NOMO-1 treated with DMSO at 0.1 percent for 48 hours (cell line): ENCODE data around the gene GPR137B.

Experiments used
- DNase-seq: peaks from one replicate; lab custom pipeline; 2025; ENCODE audit not compliant: unreplicated experiment; lab: John Stamatoyannopoulos, UW

GPR137B gene

DNA sequence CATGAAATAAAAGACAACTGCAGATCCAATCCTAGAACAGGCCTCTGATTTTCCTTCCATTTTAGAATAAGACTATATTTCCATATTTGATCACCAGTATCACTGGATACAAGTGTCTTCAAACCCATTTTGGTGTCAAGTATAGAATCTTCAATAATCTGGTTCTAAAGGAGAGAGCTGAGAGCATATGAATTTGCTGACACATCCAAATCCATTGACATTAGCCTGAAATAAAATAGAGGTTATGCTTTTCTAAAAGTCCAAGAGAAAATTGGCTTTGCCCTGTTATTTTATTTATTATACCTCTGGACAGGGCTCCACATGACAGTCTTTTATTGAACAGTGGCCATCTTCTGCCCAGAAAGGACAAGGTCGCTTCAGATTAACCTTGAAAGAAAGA, 110.8 kb downstream of the GPR137B start:
- no peak for DNase-seq

DNA sequence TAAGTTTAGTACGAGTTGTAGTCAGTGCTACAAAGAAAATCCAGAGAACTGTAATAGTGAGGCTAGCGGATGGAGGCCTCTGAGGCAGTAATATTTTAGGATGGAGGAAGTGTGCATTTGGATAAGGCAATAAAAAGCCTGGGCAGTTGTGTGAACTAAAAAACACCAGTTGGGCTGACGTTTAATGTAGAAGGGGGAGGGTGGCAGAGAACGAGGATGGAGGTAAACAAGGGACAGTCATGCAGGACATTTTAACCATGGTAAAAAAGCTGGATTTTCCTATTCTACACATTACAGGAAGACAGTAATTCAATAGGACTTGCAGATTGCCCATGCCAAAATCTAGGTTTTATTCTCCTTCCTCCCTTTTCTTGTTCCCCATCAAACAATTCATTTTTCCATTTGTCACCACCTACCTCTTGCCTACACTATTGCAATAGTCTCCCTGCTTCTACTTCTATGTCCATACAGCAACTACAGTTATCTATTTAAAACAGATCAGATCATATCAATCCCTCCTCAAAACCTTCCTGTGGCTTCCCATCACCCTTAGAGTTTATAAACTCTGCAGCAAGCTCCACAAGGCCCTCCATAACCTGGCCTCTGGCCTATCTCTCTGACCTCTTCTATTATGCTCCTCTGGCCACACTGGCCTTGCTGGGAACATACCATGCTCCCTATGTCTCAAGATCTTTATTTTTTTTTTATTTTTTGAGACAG, 111.7 kb downstream of the GPR137B start:
- peak; percentile 7 for DNase-seq

DNA sequence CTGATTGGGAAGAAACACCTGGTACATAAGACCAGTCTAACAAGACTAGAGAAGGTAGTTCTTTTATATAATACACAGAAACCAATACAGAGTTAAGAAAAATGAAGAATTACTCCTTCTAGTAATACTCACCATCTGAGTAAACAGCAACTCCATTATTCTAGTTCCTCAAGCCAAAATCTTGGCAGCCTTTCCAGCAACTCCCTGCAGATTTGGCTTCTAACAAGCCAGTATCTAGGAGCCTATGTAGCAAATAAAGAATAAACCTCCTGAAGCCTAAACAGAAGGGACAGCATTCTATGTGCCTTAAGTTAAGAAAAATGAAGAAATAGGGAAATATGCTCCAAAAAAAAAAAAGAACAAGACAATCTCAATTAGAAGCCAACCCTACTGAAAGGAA, 114.9 kb downstream of the GPR137B start:
- DNase-seq: no peak

DNA sequence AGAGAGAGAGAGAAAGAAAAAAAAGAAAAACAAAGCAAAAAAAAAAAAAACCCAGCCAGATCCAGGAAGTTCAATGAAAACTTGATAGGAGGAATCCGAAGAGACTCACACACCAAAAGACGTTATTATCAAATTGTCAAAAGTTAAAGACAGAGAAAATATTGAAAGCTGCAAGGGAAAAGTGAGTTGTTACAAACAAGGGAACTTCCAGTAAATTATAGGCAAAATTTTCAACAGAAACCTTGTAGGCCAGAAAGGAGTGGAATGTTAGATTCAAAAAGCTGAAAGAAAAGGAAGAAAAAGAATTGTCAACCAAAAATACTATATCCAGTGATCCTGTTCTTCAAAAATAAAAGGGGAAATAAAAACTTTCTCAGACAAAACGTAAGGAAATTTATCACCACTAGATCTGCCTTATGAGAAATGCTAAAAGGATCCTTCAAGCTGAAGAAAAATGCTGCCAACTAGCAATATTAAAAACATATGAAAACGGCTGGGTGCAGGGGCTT, 115.8 kb downstream of the GPR137B start:
- DNase-seq: no peak
